WTC11 (cell line): Measurements from ENCODE around the gene RNF133.

Source experiments
- TF ChIP-seq, protein P1 (sequence below): fragments of 200-600 bp; IDR thresholded peaks from 2 replicates; pipeline ENCODE4 v1.8.0; 2022; ENCODE audit warnings: antibody characterized with exemption
- TF ChIP-seq, protein P2 (sequence below): sonication (generic); formaldehyde crosslinking; IDR thresholded peaks from 2 replicates; pipeline ENCODE4 v1.8.1; 2022; ENCODE audit warnings: low read depth, mild to moderate bottlenecking, moderate library complexity, missing genetic modification reagents, borderline replicate concordance

DNA sequence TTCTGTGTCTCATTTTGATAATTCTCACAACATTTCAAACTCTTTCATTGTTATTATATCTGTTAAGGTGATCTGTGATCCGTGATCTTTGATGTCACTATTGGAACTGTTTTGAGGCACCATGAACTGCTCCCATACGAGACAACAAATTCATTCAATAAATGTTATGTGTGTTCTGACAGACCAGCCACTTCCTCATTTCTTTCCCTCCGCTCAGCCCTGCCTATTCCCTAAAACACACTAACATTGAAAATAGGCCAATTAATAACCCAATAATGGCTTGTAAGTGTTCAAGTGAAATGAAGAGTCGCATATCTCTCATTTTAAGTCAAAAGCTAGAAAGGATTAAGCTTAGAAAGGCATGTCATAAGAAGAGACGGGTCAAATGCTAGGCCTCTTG, 45.2 kb downstream of the RNF133 start:
- TF ChIP-seq, protein P1, sequence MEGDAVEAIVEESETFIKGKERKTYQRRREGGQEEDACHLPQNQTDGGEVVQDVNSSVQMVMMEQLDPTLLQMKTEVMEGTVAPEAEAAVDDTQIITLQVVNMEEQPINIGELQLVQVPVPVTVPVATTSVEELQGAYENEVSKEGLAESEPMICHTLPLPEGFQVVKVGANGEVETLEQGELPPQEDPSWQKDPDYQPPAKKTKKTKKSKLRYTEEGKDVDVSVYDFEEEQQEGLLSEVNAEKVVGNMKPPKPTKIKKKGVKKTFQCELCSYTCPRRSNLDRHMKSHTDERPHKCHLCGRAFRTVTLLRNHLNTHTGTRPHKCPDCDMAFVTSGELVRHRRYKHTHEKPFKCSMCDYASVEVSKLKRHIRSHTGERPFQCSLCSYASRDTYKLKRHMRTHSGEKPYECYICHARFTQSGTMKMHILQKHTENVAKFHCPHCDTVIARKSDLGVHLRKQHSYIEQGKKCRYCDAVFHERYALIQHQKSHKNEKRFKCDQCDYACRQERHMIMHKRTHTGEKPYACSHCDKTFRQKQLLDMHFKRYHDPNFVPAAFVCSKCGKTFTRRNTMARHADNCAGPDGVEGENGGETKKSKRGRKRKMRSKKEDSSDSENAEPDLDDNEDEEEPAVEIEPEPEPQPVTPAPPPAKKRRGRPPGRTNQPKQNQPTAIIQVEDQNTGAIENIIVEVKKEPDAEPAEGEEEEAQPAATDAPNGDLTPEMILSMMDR, result no peak
- TF ChIP-seq, protein P2, sequence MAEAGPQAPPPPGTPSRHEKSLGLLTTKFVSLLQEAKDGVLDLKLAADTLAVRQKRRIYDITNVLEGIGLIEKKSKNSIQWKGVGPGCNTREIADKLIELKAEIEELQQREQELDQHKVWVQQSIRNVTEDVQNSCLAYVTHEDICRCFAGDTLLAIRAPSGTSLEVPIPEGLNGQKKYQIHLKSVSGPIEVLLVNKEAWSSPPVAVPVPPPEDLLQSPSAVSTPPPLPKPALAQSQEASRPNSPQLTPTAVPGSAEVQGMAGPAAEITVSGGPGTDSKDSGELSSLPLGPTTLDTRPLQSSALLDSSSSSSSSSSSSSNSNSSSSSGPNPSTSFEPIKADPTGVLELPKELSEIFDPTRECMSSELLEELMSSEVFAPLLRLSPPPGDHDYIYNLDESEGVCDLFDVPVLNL (CRISPR knock-in tag), result no peak
